HG03565 (cell line): Measurements from ENCODE around the gene UNC5C.

ENCODE experiments used
- ATAC-seq: cut with Tn5 transposase; IDR thresholded peaks from one replicate; pipeline ENCODE4 v1.9.1; 2021; ENCODE audit warnings: mild to moderate bottlenecking, moderate library complexity; ENCODE audit not compliant: unreplicated experiment

The UNC5C gene

GRCh38 chr4:95231681-95232080 is 317.1 kb downstream of the UNC5C start:
- no peak for ATAC-seq

GRCh38 chr4:95225849-95226248 is 322.9 kb downstream of the UNC5C start:
- no peak for ATAC-seq

GRCh38 chr4:95224402-95224801 is 324.4 kb downstream of the UNC5C start:
- ATAC-seq: no peak

- no peak for ATAC-seq
Measured at GRCh38 chr4:95220205-95221175, 328.3 kb downstream of the UNC5C start.

- ATAC-seq: no peak
Measured at GRCh38 chr4:95219109-95219508, 329.7 kb downstream of the UNC5C start.

- no peak for ATAC-seq
Measured at GRCh38 chr4:95217197-95217596, 331.6 kb downstream of the UNC5C start.

GRCh38 chr4:95216636-95217035 is 332.1 kb downstream of the UNC5C start:
- no peak for ATAC-seq

GRCh38 chr4:95215991-95216605 is 332.7 kb downstream of the UNC5C start:
- ATAC-seq: no peak

- ATAC-seq: no peak
Measured at GRCh38 chr4:95215043-95215442, 333.7 kb downstream of the UNC5C start.

GRCh38 chr4:95214408-95214807 is 334.4 kb downstream of the UNC5C start:
- no peak for ATAC-seq

GRCh38 chr4:95213366-95213765 is 335.4 kb downstream of the UNC5C start:
- no peak for ATAC-seq

GRCh38 chr4:95212692-95213091 is 336.1 kb downstream of the UNC5C start:
- ATAC-seq: no peak

- no peak for ATAC-seq
Measured at GRCh38 chr4:95209927-95210326, 338.8 kb downstream of the UNC5C start.

- no peak for ATAC-seq
Measured at GRCh38 chr4:95204873-95205272, 343.9 kb downstream of the UNC5C start.

- ATAC-seq: no peak
Measured at GRCh38 chr4:95204267-95204844, 344.4 kb downstream of the UNC5C start.

- ATAC-seq: no peak
Measured at GRCh38 chr4:95198961-95199360, 349.8 kb downstream of the UNC5C start.

- ATAC-seq: no peak
Measured at GRCh38 chr4:95197353-95197752, 351.4 kb downstream of the UNC5C start.

- ATAC-seq: no peak
Measured at GRCh38 chr4:95193391-95194224, 355.2 kb downstream of the UNC5C start.

- no peak for ATAC-seq
Measured at GRCh38 chr4:95191537-95191936, 357.2 kb downstream of the UNC5C start.

- no peak for ATAC-seq
Measured at GRCh38 chr4:95190751-95191436, 357.9 kb downstream of the UNC5C start.
